ENCODE measurements around the gene KRTAP5-7. TPM values are rescaled to one million over a fixed set of nuclear protein-coding genes. Genes with fewer than 3 reads are reported as not detected.

The KRTAP5-7 gene
- total and polyA plus RNA-seq, 2 donors (not counting 3 experiments of a cell fraction or from before 2014, with no cell fraction given), result 0.07 TPM; not detected in 1

DNA sequence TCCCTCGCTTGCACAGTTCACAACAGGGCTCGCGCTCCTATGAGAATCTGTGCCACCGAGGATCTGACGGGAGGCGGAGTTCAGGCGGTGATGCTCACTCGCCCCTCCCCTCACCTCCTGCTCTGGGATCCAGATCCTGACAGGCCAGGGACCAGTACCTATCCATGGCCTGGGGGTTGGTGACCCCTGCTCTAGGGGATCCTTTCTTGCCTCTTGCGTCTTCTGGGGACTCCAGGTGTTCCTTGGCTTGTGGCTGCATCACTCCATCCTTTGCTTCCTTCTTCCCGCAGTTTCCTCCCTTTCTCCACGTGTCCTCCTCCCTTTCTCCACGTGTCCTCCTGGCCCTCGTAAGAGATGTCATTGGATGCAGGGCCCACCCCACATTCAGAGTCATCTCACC lies 30.6 kb upstream of the KRTAP5-7 start:
- TF ChIP-seq EZH2 (IDR thresholded peaks at IDR 0.05; ENCODE audit: borderline replicate concordance, low read depth, low read length, severe bottlenecking) (no peak), MYC (IDR thresholded peaks at IDR 0.05; ENCODE audit: low read depth, low read length) (no peak), POLR2A (IDR thresholded peaks at IDR 0.05; ENCODE audit: low read depth, low read length) (no peak), FOS (IDR thresholded peaks at IDR 0.05; ENCODE audit: borderline replicate concordance, insufficient read depth, low read length) (no peak), GATA2 (IDR thresholded peaks at IDR 0.05; ENCODE audit: insufficient read depth, insufficient read length, low read depth, low read length) (no peak), JUN (IDR thresholded peaks at IDR 0.05; ENCODE audit: borderline replicate concordance, insufficient read depth, insufficient read length, low read depth) (no peak), POLR2AphosphoS5 (IDR thresholded peaks at IDR 0.05; ENCODE audit: insufficient read depth, low read depth, low read length) (no peak)
- TF ChIP-seq, protein P1, sequence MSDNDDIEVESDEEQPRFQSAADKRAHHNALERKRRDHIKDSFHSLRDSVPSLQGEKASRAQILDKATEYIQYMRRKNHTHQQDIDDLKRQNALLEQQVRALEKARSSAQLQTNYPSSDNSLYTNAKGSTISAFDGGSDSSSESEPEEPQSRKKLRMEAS (IDR thresholded peaks at IDR 0.05; ENCODE audit: insufficient read depth, insufficient read length), result no peak
- FAIRE-seq, result no peak
- H3K4me2 ChIP-seq (ENCODE audit: insufficient read depth, low read length), result no peak overlapping the region
- H3K27me3 ChIP-seq (ENCODE audit: control insufficient read depth in 2 of 2, insufficient read depth in 2 of 2, low read length in 2 of 2), result no peaks in the 10 kb centered on the region
- intact Hi-C loops (cut with micrococcal nuclease), result no loop called here
- no TSS peak for BruUV-seq (replicated peaks)
- H3K4me3 ChIP-seq (replicated peaks in 1 of 3; ENCODE audit: insufficient read depth in 1 of 3, low read depth in 1 of 3, low read length in 3 of 3), result no peak overlapping the region
- H3K36me3 ChIP-seq (ENCODE audit: control insufficient read depth in 2 of 2, extremely low read depth in 1 of 2, insufficient read depth in 2 of 2, low read length in 2 of 2), result peaks cover 12 to 36% of the 10 kb centered on the region in 2 experiments
- no peaks in the 10 kb centered on the region for H3K4me1 ChIP-seq (ENCODE audit: control insufficient read depth, extremely low read depth, insufficient read depth, low read length)
- no peak overlapping the region for H3K27ac ChIP-seq (ENCODE audit: insufficient read depth, low read depth, low read length)
- H2AFZ ChIP-seq (ENCODE audit: low read depth, low read length), result no peak overlapping the region
- H3K9ac ChIP-seq (replicated peaks; ENCODE audit: extremely low read depth, insufficient read depth, low read length), result no peak overlapping the region
- no peaks in the 10 kb centered on the region for H3K79me2 ChIP-seq (ENCODE audit: control insufficient read depth, insufficient read depth, low read length)
- CTCF ChIA-PET, result interaction anchor here (1.1 kb wide), 1 partner anchor 11 kb away, joined by 3 read pairs; no protein-coding TSS in a partner anchor
- POLR2A ChIA-PET, result no interaction called here
- dilution Hi-C loops (cut with MboI; ENCODE audit: extremely low pct_ligation_motif_present, low sequenced_read_pairs), result no loop called here
- no peaks in the 10 kb centered on the region for H3K9me1 ChIP-seq (replicated peaks; ENCODE audit: control insufficient read depth, extremely low read depth, insufficient read depth, low read length)
- no peak for DNase-seq (ENCODE audit: low read depth, low spot score)
- H3K9me3 ChIP-seq (replicated peaks; ENCODE audit: control insufficient read depth, insufficient read depth, low read length), result no peaks in the 10 kb centered on the region
- no peaks in the 10 kb centered on the region for H4K20me1 ChIP-seq (replicated peaks; ENCODE audit: control insufficient read depth, extremely low read depth, insufficient read depth, low read length)

DNA sequence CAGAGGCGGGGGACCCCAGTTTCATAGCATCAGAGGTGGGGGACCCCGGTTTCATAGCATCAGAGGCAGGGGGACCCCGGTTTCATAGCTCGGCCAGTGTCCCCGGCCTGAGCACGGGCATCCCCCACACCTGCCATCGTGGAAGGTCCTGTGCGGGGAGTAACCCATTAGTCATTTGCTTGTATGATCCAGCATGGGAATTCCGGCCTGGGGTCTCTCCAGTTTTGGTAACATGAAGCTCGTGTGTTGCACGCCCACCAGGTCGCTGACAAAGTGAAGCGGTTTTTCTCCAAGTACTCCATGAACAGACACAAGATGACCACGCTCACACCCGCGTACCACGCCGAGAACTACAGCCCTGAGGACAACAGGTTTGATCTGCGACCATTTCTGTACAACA lies 29.0 kb upstream of the KRTAP5-7 start:
- dilution Hi-C loops (cut with MboI; ENCODE audit: extremely low pct_ligation_motif_present, low sequenced_read_pairs), result no loop called here
- CTCF ChIA-PET, result no interaction called here

More for the DNA sequence above, 29.0 kb upstream of the KRTAP5-7 start:
- Histone ChIP-seq H3K27me3 (ENCODE audit: control insufficient read depth in 2 of 2, insufficient read depth in 2 of 2, low read length in 2 of 2) (no peaks in the 10 kb centered on the region), H3K4me1 (ENCODE audit: control insufficient read depth, extremely low read depth, insufficient read depth, low read length) (no peaks in the 10 kb centered on the region), H3K27ac (ENCODE audit: insufficient read depth, low read depth, low read length) (no peak overlapping the region), H3K36me3 (ENCODE audit: control insufficient read depth in 2 of 2, extremely low read depth in 1 of 2, insufficient read depth in 2 of 2, low read length in 2 of 2) (peaks cover 9 to 32% of the 10 kb centered on the region in 2 experiments), H3K9me1 (replicated peaks; ENCODE audit: control insufficient read depth, extremely low read depth, insufficient read depth, low read length) (no peaks in the 10 kb centered on the region), H3K9me3 (replicated peaks; ENCODE audit: control insufficient read depth, insufficient read depth, low read length) (no peaks in the 10 kb centered on the region), H3K9ac (replicated peaks; ENCODE audit: extremely low read depth, insufficient read depth, low read length) (no peak overlapping the region), H2AFZ (ENCODE audit: low read depth, low read length) (no peak overlapping the region), H3K4me2 (ENCODE audit: insufficient read depth, low read length) (no peak overlapping the region), H3K4me3 (replicated peaks in 1 of 3; ENCODE audit: insufficient read depth in 1 of 3, low read depth in 1 of 3, low read length in 3 of 3) (no peak overlapping the region), H4K20me1 (replicated peaks; ENCODE audit: control insufficient read depth, extremely low read depth, insufficient read depth, low read length) (no peaks in the 10 kb centered on the region), H3K79me2 (ENCODE audit: control insufficient read depth, insufficient read depth, low read length) (no peaks in the 10 kb centered on the region)
- intact Hi-C loops (cut with micrococcal nuclease), result no loop called here
- no peak for DNase-seq (ENCODE audit: low read depth, low spot score)
- POLR2A ChIA-PET, result no interaction called here
- FAIRE-seq, result no peak
- TF ChIP-seq, protein P2, sequence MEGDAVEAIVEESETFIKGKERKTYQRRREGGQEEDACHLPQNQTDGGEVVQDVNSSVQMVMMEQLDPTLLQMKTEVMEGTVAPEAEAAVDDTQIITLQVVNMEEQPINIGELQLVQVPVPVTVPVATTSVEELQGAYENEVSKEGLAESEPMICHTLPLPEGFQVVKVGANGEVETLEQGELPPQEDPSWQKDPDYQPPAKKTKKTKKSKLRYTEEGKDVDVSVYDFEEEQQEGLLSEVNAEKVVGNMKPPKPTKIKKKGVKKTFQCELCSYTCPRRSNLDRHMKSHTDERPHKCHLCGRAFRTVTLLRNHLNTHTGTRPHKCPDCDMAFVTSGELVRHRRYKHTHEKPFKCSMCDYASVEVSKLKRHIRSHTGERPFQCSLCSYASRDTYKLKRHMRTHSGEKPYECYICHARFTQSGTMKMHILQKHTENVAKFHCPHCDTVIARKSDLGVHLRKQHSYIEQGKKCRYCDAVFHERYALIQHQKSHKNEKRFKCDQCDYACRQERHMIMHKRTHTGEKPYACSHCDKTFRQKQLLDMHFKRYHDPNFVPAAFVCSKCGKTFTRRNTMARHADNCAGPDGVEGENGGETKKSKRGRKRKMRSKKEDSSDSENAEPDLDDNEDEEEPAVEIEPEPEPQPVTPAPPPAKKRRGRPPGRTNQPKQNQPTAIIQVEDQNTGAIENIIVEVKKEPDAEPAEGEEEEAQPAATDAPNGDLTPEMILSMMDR (IDR thresholded peaks at IDR 0.05; ENCODE audit: extremely low read depth in 1 of 2, insufficient read depth in 1 of 2, low read depth in 1 of 2, low read length in 2 of 2), result no peak
- TF ChIP-seq FOS (IDR thresholded peaks at IDR 0.05; ENCODE audit: borderline replicate concordance, insufficient read depth, low read length) (no peak), JUN (IDR thresholded peaks at IDR 0.05; ENCODE audit: borderline replicate concordance, insufficient read depth, insufficient read length, low read depth) (no peak), GATA2 (IDR thresholded peaks at IDR 0.05; ENCODE audit: insufficient read depth, insufficient read length, low read depth, low read length) (no peak)
- BruUV-seq (replicated peaks), result no TSS peak

Data from endothelial cell of umbilical vein (primary cell).